RWPE2 (cell line): ENCODE results near the gene DGKD.
A peak's percentile ranks its signal among the peaks of the same experiment; 100 is the strongest.

Source experiments
- ATAC-seq: fragments of 200-7000 bp; cut with Tn5 transposase; 3 replicates; pipeline ENCODE4 v1.9.1; 2021; ENCODE audit warnings: low read depth
- DNase-seq: peaks from one replicate; pipeline ENCODE4 v3.0.0-alpha.2; 2020; ENCODE audit warnings: low spot score
- H3K27ac ChIP-seq: fragments of 450-650 bp; 2 replicates; pipeline ENCODE4 v1.5.1; 2017; ENCODE audit warnings: mild to moderate bottlenecking; ENCODE audit not compliant: poor library complexity, severe bottlenecking
- H3K27me3 ChIP-seq: fragments of 250-450 bp; sonication (Bioruptor Pico); 2 replicates; pipeline ENCODE4 v1.5.1; 2021; ENCODE audit warnings: mild to moderate bottlenecking, moderate library complexity; ENCODE audit not compliant: insufficient read depth, poor library complexity, severe bottlenecking
- H3K36me3 ChIP-seq: fragments of 250-450 bp; sonication (Bioruptor Pico); 2 replicates; pipeline ENCODE4 v1.5.1; 2020; ENCODE audit warnings: low read depth, mild to moderate bottlenecking, moderate library complexity
- H3K4me1 ChIP-seq: fragments of 250-450 bp; sonication (Bioruptor Pico); 2 replicates; pipeline ENCODE4 v1.5.1; 2021; ENCODE audit warnings: mild to moderate bottlenecking, moderate library complexity; ENCODE audit not compliant: insufficient read depth, poor library complexity, severe bottlenecking
- H3K4me3 ChIP-seq: fragments of 250-450 bp; sonication (Bioruptor Pico); 2 replicates; pipeline ENCODE4 v1.5.1; 2021; ENCODE audit warnings: mild to moderate bottlenecking, moderate library complexity; ENCODE audit not compliant: severe bottlenecking
- H3K9me3 ChIP-seq: fragments of 250-450 bp; sonication (Bioruptor Pico); 2 replicates; pipeline ENCODE4 v1.5.1; 2021; ENCODE audit warnings: mild to moderate bottlenecking, moderate library complexity; ENCODE audit not compliant: severe bottlenecking
- CTCF ChIP-seq: fragments of 450-650 bp; IDR thresholded peaks from one replicate; pipeline ENCODE4 v1.5.1; 2017; ENCODE audit warnings: mild to moderate bottlenecking, moderate library complexity; ENCODE audit not compliant: poor library complexity, severe bottlenecking

Gene DGKD

GRCh38 chr2:233489666-233490065, 135.4 kb downstream of the DGKD start:
- peak overlapping the region; percentile 100 for H3K27ac ChIP-seq
- H3K36me3 ChIP-seq: peaks cover 70% of the 10 kb centered on the region
- no peaks in the 10 kb centered on the region for H3K9me3 ChIP-seq
- H3K27me3 ChIP-seq: no peaks in the 10 kb centered on the region
- ATAC-seq (peak; percentile 44; the same call in 2 of the 3 replicates), DNase-seq (no peak)
- H3K4me1 ChIP-seq: peaks cover 78% of the 10 kb centered on the region
- no peak for TF ChIP-seq CTCF
- no peak overlapping the region for H3K4me3 ChIP-seq

DNA sequence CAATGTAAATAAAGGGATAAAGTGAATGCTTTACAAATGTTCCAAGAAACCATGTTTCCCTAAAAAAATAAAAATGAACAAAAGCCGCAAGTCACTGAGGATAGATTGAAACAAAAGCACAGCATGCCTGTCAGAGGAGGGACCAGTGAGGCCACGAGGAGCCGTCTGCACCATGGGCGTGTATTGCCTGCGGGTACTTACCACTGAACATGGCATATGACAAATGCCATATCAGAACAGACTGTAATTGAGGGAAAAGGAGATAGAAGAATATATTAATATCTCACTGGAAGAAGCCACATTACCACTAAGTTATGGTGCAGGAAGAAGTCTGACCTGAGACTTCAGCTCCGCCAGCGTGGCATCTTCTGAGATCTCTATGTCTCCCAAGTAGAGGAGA, 136.5 kb downstream of the DGKD start:
- Histone ChIP-seq H3K4me3 (no peak overlapping the region), H3K36me3 (peaks cover 64% of the 10 kb centered on the region), H3K27ac (peak overlapping the region; percentile 100), H3K9me3 (no peaks in the 10 kb centered on the region), H3K27me3 (no peaks in the 10 kb centered on the region), H3K4me1 (peaks cover 78% of the 10 kb centered on the region)
- ATAC-seq (no peak), DNase-seq (no peak)
- TF ChIP-seq CTCF: no peak

DNA sequence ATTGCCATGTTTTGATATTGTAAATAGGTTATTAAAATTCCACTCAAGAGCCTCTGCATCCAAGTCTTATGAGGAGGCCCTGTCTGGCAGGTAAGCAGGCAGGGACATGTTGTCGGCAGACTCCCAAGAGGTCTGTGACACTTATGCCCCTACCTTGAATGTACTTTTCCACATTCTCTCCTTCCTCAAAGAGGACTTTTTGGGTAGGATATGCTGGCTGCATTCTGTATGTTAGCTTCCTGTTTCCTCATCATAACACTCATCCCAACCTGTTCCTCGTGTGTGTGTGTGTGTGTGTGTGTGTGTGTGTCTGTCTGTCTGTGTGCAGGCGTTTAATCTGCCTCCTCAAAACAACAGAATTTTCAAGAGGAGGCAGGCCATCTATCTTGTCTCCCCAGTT, 137.0 kb downstream of the DGKD start:
- peak overlapping the region; percentile 100 for H3K27ac ChIP-seq
- no peak for ATAC-seq
- H3K27me3 ChIP-seq: no peaks in the 10 kb centered on the region

GRCh38 chr2:233492078-233492477, 137.8 kb downstream of the DGKD start:
- peak; percentile 15; the same call in 1 of the 3 replicates for ATAC-seq

More for the DNA sequence above, 137.0 kb downstream of the DGKD start:
- H3K36me3 ChIP-seq: peaks cover 64% of the 10 kb centered on the region
- no peaks in the 10 kb centered on the region for H3K9me3 ChIP-seq
- no peak for TF ChIP-seq CTCF
- H3K4me1 ChIP-seq: peaks cover 74% of the 10 kb centered on the region
- H3K4me3 ChIP-seq: no peak overlapping the region
- no peak for DNase-seq

More at GRCh38 chr2:233492078-233492477, 137.8 kb downstream of the DGKD start:
- no peaks in the 10 kb centered on the region for H3K27me3 ChIP-seq
- peak overlapping the region; percentile 100 for H3K27ac ChIP-seq
- no peaks in the 10 kb centered on the region for H3K9me3 ChIP-seq
- peaks cover 68% of the 10 kb centered on the region for H3K4me1 ChIP-seq
- peaks cover 64% of the 10 kb centered on the region for H3K36me3 ChIP-seq
- H3K4me3 ChIP-seq: no peak overlapping the region
- no peak for TF ChIP-seq CTCF
- DNase-seq: no peak
